HepG2 (cell line): ENCODE measurements around the gene NDE1. TPM values are rescaled to one million over a fixed set of nuclear protein-coding genes. Genes with fewer than 3 reads are reported as not detected.

Experiments
- ARNT ChIP-seq: fragments of 450-650 bp; IDR thresholded peaks from 2 replicates; pipeline ENCODE4 v1.6.1; 2017
- CC2D1A ChIP-seq: sonication (generic); formaldehyde crosslinking; IDR thresholded peaks from 2 replicates; pipeline ENCODE4 v1.8.1; 2023; ENCODE audit warnings: mild to moderate bottlenecking, missing genetic modification reagents
- CCDC6 ChIP-seq: sonication (generic); formaldehyde crosslinking; IDR thresholded peaks from 2 replicates; pipeline ENCODE4 v1.8.1; 2022; ENCODE audit warnings: mild to moderate bottlenecking, missing genetic modification reagents, moderate library complexity
- CHD2 ChIP-seq: IDR thresholded peaks from 2 replicates; pipeline ENCODE4 v1.6.1; 2011; ENCODE audit warnings: low read depth, low read length, improper control_type of control experiment
- GZF1 ChIP-seq: sonication (generic); formaldehyde crosslinking; IDR thresholded peaks from 2 replicates; pipeline ENCODE4 v1.5.1; 2020; ENCODE audit warnings: mild to moderate bottlenecking, missing genetic modification reagents
- HDAC2 ChIP-seq: sonication (generic); formaldehyde crosslinking; IDR thresholded peaks from 2 replicates; pipeline ENCODE4 v1.4.0; 2020; ENCODE audit warnings: missing genetic modification reagents
- JARID2 ChIP-seq: sonication (generic); formaldehyde crosslinking; IDR thresholded peaks from 2 replicates; pipeline ENCODE4 v1.8.1; 2023; ENCODE audit warnings: missing genetic modification reagents, inconsistent platforms; ENCODE audit not compliant: insufficient replicate concordance
- MBD4 ChIP-seq: IDR thresholded peaks from 2 replicates; pipeline ENCODE4 v1.6.1; 2012; ENCODE audit warnings: low read length, inconsistent platforms, borderline replicate concordance
- MXD4 ChIP-seq: IDR thresholded peaks from 2 replicates; pipeline ENCODE4 v1.6.1; 2016; ENCODE audit warnings: mild to moderate bottlenecking, missing biosample characterization, missing genetic modification reagents
- THYN1 ChIP-seq: sonication (generic); formaldehyde crosslinking; IDR thresholded peaks from 2 replicates; pipeline ENCODE4 v1.8.1; 2023; ENCODE audit warnings: low read depth, mild to moderate bottlenecking, moderate library complexity, missing genetic modification reagents, borderline replicate concordance
- YEATS2 ChIP-seq: sonication (generic); formaldehyde crosslinking; IDR thresholded peaks from 2 replicates; pipeline ENCODE4 v1.4.0; 2020; ENCODE audit warnings: missing genetic modification reagents, borderline replicate concordance
- ZMYM3 ChIP-seq: sonication (generic); formaldehyde crosslinking; IDR thresholded peaks from 2 replicates; pipeline ENCODE4 v1.5.1; 2020; ENCODE audit warnings: mild to moderate bottlenecking, missing genetic modification reagents
- ZNF207 ChIP-seq: fragments of 450-650 bp; IDR thresholded peaks from 2 replicates; pipeline ENCODE4 v1.6.1; 2016; ENCODE audit warnings: antibody characterized with exemption, borderline replicate concordance
- ZNF24 ChIP-seq: fragments of 450-650 bp; IDR thresholded peaks from 2 replicates; pipeline ENCODE4 v1.6.1; 2017; ENCODE audit warnings: antibody characterized with exemption, mild to moderate bottlenecking
- ZNF687 ChIP-seq: sonication (generic); formaldehyde crosslinking; IDR thresholded peaks from 2 replicates; pipeline ENCODE4 v1.5.1; 2020; ENCODE audit warnings: mild to moderate bottlenecking, missing genetic modification reagents, moderate library complexity
- ZNF770 ChIP-seq: sonication (generic); formaldehyde crosslinking; IDR thresholded peaks from 2 replicates; pipeline ENCODE4 v1.5.0; 2020; ENCODE audit warnings: mild to moderate bottlenecking, missing genetic modification reagents
- ZNF773 ChIP-seq: sonication (generic); formaldehyde crosslinking; IDR thresholded peaks from 2 replicates; pipeline ENCODE4 v1.4.0; 2020; ENCODE audit warnings: missing genetic modification reagents, borderline replicate concordance
- polyA plus RNA-seq, 8 experiments: library from polyadenylated mRNA; depleted of rRNA in 3 of 8; stranded (reverse) in 7 of 8; unstranded in 1 of 8; fragments of >200 nt; fragmentation: Illumina TruSeq in 4 of 8; extraction: Trizol in 4 of 8; gene quantifications; 2 replicates each; pipeline versions ENCODE4 v1.2.1 to v1.2.3, GENCODE V29; 2011 to 2016; ENCODE audit warnings: low read depth in 4 of 8, missing spikeins in 1 of 8, mixed read lengths in 1 of 8; ENCODE audit not compliant: insufficient read depth in 1 of 8
- total RNA-seq, 5 experiments: library from RNA; depleted of rRNA; stranded (reverse); fragments of >200 nt; fragmentation: Illumina TruSeq; extraction: Trizol; gene quantifications; 2 replicates each; pipeline ENCODE4 v1.2.3, GENCODE V29; 2016; ENCODE audit warnings: low read depth in 1 of 5
- TF ChIP-seq, protein P1 (sequence below): sonication (generic); formaldehyde crosslinking; IDR thresholded peaks from 2 replicates; pipeline ENCODE4 v1.4.0; 2020; ENCODE audit warnings: missing genetic modification reagents, borderline replicate concordance
- TF ChIP-seq, protein P2 (sequence below): IDR thresholded peaks from 2 replicates; pipeline ENCODE4 v1.6.1; 2016

The NDE1 gene
- total and polyA plus RNA-seq, 2 of the 13 experiments (the other 11 are each of a cell fraction or from before 2014, with no cell fraction given), result 40.9 to 72.5 TPM

DNA sequence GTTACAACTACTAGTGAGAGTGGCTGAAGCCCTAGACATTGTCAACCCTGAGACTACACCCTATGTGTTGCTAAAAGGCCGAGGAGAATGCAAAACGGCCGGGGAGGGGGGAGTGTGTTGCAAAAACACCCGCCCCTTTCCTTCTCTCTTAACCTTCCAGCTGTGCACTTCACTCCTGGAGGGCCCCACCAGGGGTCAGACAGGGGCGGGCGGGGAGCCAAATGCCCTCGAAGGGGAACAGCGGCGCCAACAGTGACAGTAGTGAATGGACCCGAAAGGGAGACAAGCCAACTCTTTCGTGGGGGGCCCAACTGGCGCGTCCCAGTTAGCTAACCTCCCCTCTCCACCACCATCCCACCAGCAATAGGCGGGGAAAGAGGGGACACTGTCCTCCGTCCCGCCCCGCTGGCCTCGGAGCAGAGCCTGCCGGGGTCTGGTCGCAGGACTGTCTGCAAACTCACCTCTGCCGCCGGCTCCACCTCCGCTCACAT is 7.4 kb upstream of the NDE1 start (continued):
- TF ChIP-seq ZNF773 (CRISPR knock-in tag) (0 out of 2 replicates have a peak, but pooled peaks have one; percentile 65), CCDC6 (CRISPR knock-in tag) (peak; percentile 87), CC2D1A (no peak), HDAC2 (peak; percentile 78; the same call in 1 of the 2 replicates), ZMYM3 (peak; percentile 78), ARNT (no peak), ZNF24 (0 out of 2 replicates have a peak, but pooled peaks have one; percentile 45), MBD4 (no peak), GZF1 (CRISPR knock-in tag) (peak; percentile 74), CHD2 (peak; percentile 61; the same call in 1 of the 2 replicates), YEATS2 (peak; percentile 67; the same call in 1 of the 2 replicates), ZNF687 (peak; percentile 94), JARID2 (CRISPR knock-in tag) (peak; percentile 29), ZNF770 (CRISPR knock-in tag) (peak; percentile 55; the same call in 1 of the 2 replicates), MXD4 (CRISPR knock-in tag) (no peak), ZNF207 (no peak), THYN1 (CRISPR knock-in tag) (peak; percentile 66; the same call in 1 of the 2 replicates)
- TF ChIP-seq, protein P1, sequence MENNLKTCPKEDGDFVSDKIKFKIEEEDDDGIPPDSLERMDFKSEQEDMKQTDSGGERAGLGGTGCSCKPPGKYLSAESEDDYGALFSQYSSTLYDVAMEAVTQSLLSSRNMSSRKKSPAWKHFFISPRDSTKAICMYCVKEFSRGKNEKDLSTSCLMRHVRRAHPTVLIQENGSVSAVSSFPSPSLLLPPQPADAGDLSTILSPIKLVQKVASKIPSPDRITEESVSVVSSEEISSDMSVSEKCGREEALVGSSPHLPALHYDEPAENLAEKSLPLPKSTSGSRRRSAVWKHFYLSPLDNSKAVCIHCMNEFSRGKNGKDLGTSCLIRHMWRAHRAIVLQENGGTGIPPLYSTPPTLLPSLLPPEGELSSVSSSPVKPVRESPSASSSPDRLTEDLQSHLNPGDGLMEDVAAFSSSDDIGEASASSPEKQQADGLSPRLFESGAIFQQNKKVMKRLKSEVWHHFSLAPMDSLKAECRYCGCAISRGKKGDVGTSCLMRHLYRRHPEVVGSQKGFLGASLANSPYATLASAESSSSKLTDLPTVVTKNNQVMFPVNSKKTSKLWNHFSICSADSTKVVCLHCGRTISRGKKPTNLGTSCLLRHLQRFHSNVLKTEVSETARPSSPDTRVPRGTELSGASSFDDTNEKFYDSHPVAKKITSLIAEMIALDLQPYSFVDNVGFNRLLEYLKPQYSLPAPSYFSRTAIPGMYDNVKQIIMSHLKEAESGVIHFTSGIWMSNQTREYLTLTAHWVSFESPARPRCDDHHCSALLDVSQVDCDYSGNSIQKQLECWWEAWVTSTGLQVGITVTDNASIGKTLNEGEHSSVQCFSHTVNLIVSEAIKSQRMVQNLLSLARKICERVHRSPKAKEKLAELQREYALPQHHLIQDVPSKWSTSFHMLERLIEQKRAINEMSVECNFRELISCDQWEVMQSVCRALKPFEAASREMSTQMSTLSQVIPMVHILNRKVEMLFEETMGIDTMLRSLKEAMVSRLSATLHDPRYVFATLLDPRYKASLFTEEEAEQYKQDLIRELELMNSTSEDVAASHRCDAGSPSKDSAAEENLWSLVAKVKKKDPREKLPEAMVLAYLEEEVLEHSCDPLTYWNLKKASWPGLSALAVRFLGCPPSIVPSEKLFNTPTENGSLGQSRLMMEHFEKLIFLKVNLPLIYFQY (CRISPR knock-in tag), result peak; percentile 69
- TF ChIP-seq, protein P2, sequence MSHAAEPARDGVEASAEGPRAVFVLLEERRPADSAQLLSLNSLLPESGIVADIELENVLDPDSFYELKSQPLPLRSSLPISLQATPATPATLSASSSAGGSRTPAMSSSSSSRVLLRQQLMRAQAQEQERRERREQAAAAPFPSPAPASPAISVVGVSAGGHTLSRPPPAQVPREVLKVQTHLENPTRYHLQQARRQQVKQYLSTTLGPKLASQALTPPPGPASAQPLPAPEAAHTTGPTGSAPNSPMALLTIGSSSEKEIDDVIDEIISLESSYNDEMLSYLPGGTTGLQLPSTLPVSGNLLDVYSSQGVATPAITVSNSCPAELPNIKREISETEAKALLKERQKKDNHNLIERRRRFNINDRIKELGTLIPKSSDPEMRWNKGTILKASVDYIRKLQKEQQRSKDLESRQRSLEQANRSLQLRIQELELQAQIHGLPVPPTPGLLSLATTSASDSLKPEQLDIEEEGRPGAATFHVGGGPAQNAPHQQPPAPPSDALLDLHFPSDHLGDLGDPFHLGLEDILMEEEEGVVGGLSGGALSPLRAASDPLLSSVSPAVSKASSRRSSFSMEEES, result peak; percentile 22; the same call in 1 of the 2 replicates
